Activated CD8-positive, alpha-beta T cell treated with anti-CD3 and anti-CD28 coated beads for 36 hours (primary cell): ENCODE measurements around the gene GATAD2A. TPM values are rescaled to one million over a fixed set of nuclear protein-coding genes. Genes with fewer than 3 reads are reported as not detected.

ENCODE experiments used
- ATAC-seq: fragments of 200-7000 bp; cut with Tn5 transposase; one replicate; pipeline ENCODE4 v1.10.0; 2021; ENCODE audit warnings: mild to moderate bottlenecking, moderate library complexity
- CTCF ChIA-PET: fragments of 350-600 bp; sonication (Branson Sonifier 250); formaldehyde crosslinking; loops from one replicate; lab custom pipeline; 2021; ENCODE audit warnings: antibody characterized with exemption; lab: Charles Lee
- POLR2A ChIA-PET: fragments of 350-600 bp; sonication (Branson Sonifier 250); formaldehyde crosslinking; loops from one replicate; lab custom pipeline; 2021; ENCODE audit warnings: antibody characterized with exemption; lab: Charles Lee
- DNase-seq: peaks from one replicate; pipeline ENCODE4 v3.0.0-alpha.2; 2020
- H3K27ac Mint-ChIP-seq: one replicate; pipeline ENCODE4 v1.8.0; 2021; ENCODE audit warnings: mild to moderate bottlenecking, mixed read lengths
- H3K27me3 Mint-ChIP-seq: one replicate; pipeline ENCODE4 v1.8.0; 2021; ENCODE audit warnings: mixed read lengths
- H3K36me3 Mint-ChIP-seq: one replicate; pipeline ENCODE4 v1.8.0; 2021; ENCODE audit warnings: low read depth, mixed read lengths
- H3K4me1 Mint-ChIP-seq: one replicate; pipeline ENCODE4 v1.8.0; 2021; ENCODE audit warnings: low read depth, mixed read lengths
- H3K4me3 Mint-ChIP-seq: one replicate; pipeline ENCODE4 v1.8.0; 2021; ENCODE audit warnings: mild to moderate bottlenecking, moderate library complexity, mixed read lengths
- H3K9me3 Mint-ChIP-seq: one replicate; pipeline ENCODE4 v1.8.0; 2021; ENCODE audit warnings: mixed read lengths
- intact Hi-C: fragments of 100-400 bp; cut with micrococcal nuclease; formaldehyde crosslinking; loops from one replicate; pipeline ENCODE4 v1.10.0; 2022
- total RNA-seq, 2 experiments: library from RNA; stranded (reverse); gene quantifications; one replicate each; pipeline ENCODE4 v1.2.3, GENCODE V29; 2021
- TF ChIP-seq, protein P1 (sequence below): fragments of 200-600 bp; IDR thresholded peaks from one replicate; pipeline ENCODE4 v1.8.0; 2022; ENCODE audit warnings: antibody characterized with exemption, mild to moderate bottlenecking

The GATAD2A gene
- total RNA-seq, 2 experiments from 2014 or later, result 132 to 136 TPM

- ChIA-PET CTCF (interaction anchor here (1.3 to 1.9 kb wide), 4 partner anchors 10 to 25 kb away, joined by 4 to 11 read pairs (median 5); no protein-coding TSS in a partner anchor), POLR2A (no interaction called here)
- ATAC-seq (no peak), DNase-seq (no peak)
- intact Hi-C loops, result no loop called here
- H3K9me3 Mint-ChIP-seq, result no peaks in the 10 kb centered on the region
- H3K27me3 Mint-ChIP-seq, result no peaks in the 10 kb centered on the region
- H3K36me3 Mint-ChIP-seq, result peaks cover 45% of the 10 kb centered on the region
- TF ChIP-seq, protein P1, sequence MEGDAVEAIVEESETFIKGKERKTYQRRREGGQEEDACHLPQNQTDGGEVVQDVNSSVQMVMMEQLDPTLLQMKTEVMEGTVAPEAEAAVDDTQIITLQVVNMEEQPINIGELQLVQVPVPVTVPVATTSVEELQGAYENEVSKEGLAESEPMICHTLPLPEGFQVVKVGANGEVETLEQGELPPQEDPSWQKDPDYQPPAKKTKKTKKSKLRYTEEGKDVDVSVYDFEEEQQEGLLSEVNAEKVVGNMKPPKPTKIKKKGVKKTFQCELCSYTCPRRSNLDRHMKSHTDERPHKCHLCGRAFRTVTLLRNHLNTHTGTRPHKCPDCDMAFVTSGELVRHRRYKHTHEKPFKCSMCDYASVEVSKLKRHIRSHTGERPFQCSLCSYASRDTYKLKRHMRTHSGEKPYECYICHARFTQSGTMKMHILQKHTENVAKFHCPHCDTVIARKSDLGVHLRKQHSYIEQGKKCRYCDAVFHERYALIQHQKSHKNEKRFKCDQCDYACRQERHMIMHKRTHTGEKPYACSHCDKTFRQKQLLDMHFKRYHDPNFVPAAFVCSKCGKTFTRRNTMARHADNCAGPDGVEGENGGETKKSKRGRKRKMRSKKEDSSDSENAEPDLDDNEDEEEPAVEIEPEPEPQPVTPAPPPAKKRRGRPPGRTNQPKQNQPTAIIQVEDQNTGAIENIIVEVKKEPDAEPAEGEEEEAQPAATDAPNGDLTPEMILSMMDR, result no peak
- peak overlapping the region; percentile 81 for H3K27ac Mint-ChIP-seq
- H3K4me3 Mint-ChIP-seq, result no peak overlapping the region
- peaks cover 74% of the 10 kb centered on the region for H3K4me1 Mint-ChIP-seq
These were observed 69.7 kb downstream of the GATAD2A start for GRCh38 chr19:19475015-19475765.

GRCh38 chr19:19475849-19476828, 70.7 kb downstream of the GATAD2A start:
- no peaks in the 10 kb centered on the region for H3K9me3 Mint-ChIP-seq
- DNase-seq (no peak), ATAC-seq (no peak)
- H3K4me1 Mint-ChIP-seq, result peaks cover 77% of the 10 kb centered on the region
- H3K36me3 Mint-ChIP-seq, result peaks cover 42% of the 10 kb centered on the region
- TF ChIP-seq, protein P1, result no peak
- peak overlapping the region; percentile 71 for H3K27ac Mint-ChIP-seq
- ChIA-PET CTCF (interaction anchor here (1.3 to 1.9 kb wide), 4 partner anchors 9 to 26 kb away, joined by 4 to 11 read pairs (median 5); no protein-coding TSS in a partner anchor), POLR2A (interaction anchor here (0.6 to 1.2 kb wide), 2 partner anchors 12 to 79 kb away, joined by 3 to 4 read pairs; no protein-coding TSS in a partner anchor)
- H3K27me3 Mint-ChIP-seq, result no peaks in the 10 kb centered on the region
- intact Hi-C loops, result no loop called here
- H3K4me3 Mint-ChIP-seq, result no peak overlapping the region

GRCh38 chr19:19477705-19478383, 72.4 kb downstream of the GATAD2A start:
- H3K9me3 Mint-ChIP-seq, result no peaks in the 10 kb centered on the region
- TF ChIP-seq, protein P1, result no peak
- DNase-seq (no peak), ATAC-seq (no peak)
- no peak overlapping the region for H3K4me3 Mint-ChIP-seq
- no peaks in the 10 kb centered on the region for H3K27me3 Mint-ChIP-seq
- CTCF ChIA-PET, result interaction anchor here (4.0 kb wide), 1 partner anchor 12 kb away, joined by 19 read pairs; no protein-coding TSS in a partner anchor
- no peak overlapping the region for H3K27ac Mint-ChIP-seq
- POLR2A ChIA-PET, result interaction anchor here (1.2 kb wide), 2 partner anchors 10 to 11 kb away, joined by 4 read pairs; no protein-coding TSS in a partner anchor
- H3K4me1 Mint-ChIP-seq, result peaks cover 77% of the 10 kb centered on the region
- intact Hi-C loops, result no loop called here
- H3K36me3 Mint-ChIP-seq, result peaks cover 38% of the 10 kb centered on the region

GRCh38 chr19:19480688-19481087, 75.2 kb downstream of the GATAD2A start:
- Mint-ChIP-seq H3K4me1 (peaks cover 71% of the 10 kb centered on the region), H3K9me3 (no peaks in the 10 kb centered on the region), H3K27me3 (no peaks in the 10 kb centered on the region), H3K27ac (peak overlapping the region; percentile 60), H3K36me3 (peaks cover 22% of the 10 kb centered on the region), H3K4me3 (no peak overlapping the region)
- intact Hi-C loops, result no loop called here
- TF ChIP-seq, protein P1, result no peak
- DNase-seq (peak; percentile 47), ATAC-seq (peak; percentile 66)
- ChIA-PET POLR2A (interaction anchor here (0.6 to 1.5 kb wide), 2 partner anchors 26 to 77 kb away, joined by 3 read pairs; no protein-coding TSS in a partner anchor), CTCF (interaction anchor here (1.0 to 4.0 kb wide), 3 partner anchors 9 to 119 kb away, joined by 3 to 19 read pairs (median 3); partner anchors contain the start of gene GATAD2A)
